Measurements from ENCODE around the gene RGS6.

The RGS6 gene

DNA sequence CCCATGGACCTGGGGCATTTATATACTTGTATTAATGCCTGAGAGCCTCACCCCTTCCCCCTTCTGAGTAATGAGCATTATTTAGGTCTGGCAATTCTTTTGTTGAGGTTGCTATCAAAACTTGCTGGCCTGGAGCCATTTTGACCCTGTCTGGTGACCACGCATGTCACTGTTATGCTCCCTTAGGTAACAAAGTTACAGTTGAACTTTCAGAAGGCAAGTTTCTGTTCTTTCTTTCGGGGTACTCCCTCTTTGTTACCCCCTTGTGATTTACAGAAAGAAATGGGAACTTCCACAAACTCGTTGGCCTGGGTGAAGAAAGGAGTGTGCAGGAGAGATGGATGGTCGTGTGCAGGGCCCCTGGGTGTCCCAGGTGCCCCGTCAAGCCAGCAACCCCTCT, 656.3 kb downstream of the RGS6 start:
- DNase-seq (ENCODE audit: low read depth), result no peak

DNA sequence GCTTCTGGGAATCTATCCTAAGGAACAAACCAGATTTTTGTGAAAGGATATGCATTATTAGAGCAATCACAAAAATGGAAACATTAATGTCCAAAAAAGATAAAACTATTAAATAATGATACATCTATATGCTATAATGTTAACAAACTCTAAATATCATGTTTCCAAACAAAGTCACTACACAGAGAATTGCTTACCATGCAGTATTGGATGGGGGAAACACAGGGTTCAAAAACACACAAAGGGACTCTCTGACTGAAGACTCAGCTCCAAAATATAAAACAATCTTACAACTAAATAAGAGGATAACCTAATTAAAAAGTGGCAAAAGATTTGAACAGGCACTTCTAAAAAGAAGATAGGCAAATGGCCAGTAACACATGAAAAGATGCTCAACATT, 657.4 kb downstream of the RGS6 start:
- no peak for DNase-seq (ENCODE audit: low read depth)

DNA sequence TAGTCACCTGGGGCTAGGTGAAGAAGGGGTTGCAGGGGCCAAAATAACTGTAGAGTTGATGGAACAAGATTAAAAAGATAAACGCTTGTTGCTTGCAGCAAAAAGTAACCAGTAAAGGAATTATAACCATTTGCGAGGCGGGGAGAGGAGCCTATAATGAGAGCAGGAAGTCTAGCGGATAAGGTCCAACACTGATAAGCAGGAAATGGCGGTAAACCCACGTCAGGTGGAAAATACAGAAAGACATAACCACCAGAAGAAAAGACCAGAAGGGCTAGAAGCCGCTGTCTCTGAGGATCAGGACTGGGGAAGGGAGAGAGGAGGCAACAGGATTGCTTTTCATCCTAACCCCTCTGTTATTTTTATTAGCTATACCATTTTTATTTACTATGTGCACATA, 658.3 kb downstream of the RGS6 start:
- no peak for DNase-seq (ENCODE audit: low read depth)

DNA sequence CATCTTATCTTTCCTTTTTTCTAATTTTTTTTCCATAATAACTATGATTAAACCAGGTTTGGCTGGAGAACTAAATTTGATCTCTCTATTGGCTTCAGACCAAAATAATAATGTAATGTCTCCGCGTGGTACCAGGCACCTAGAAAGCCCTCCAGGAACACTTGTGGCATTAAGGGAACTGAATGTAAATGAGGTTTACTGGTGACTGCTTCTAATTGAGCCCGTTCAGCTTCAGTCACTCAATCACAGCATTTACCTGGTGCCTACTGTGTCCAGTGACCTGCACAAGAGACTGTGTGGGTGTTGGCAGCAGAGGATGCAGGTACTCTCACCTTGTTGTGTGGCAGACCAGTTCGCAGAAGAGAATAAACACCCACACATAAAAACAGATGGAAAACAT, 659.2 kb downstream of the RGS6 start:
- no peak for DNase-seq (ENCODE audit: low read depth)

DNA sequence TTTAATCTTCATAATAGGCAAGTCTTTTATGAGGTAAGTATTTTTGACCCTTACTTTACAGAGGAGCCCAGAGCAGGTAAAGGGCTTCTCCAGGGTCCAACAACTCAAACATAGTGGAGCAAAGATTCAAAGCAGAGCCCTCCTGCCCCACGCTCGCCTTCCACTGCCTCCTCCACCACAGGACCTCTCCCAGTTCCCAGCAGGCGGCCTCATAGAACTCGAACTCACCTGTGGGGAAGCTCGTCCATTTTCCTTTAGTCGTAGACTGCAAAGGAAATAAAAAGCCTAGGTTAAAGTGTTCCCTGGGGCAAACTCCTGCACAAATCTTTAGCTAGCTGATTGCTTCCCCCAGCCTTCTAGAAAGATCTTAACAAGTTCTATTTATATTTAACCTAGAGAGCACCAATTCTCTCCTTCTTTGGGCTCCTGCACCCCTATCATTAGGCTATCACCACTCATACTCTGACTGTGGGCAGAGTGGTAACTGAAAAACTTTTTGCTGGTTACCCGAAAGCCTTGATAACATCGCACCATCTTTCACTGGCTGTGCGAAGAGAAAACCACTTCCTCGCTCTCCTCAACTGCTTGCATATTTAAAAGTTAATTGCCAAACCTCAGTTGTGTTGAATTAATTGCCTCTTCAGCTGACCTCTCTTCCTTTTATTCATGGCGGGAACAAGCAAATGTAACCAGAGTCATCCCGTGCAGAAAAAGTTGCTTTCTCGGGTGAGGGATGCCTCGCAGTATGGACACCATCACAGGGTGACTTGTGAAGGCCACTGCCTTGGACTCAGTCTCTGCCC, 662.1 kb downstream of the RGS6 start:
- DNase-seq (ENCODE audit: low read depth), result no peak

DNA sequence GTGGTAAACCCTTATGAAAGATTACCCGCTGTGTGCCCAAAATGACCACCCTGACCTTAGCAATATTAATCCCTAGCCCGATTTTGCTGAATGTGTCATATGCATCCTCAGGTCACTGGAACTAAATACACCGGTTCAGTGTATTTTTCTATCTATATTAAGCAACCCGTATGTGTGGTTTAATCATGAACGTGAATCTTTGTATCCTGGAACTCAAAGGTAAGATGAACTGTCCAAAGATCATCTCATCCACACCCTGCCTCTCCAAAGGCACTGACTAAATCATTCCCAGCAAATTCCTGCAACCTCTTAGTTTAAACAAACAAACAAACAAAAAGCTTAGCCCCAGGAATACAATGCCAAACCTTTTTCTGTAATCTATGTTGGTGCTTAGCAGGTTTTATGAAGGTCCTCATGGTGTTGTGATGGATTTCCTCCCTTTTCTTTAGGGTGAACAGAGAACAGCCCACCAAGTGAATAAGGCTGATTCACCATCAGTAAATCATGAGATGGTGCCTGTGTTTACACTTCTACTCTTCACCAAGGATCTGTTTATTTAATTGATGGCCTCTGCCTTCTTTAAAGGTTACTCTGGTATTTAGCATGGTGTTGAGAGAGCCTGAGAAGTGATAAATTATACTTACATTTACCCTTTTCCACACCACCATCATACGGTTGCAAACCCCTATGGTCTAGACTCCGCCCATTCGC, 663.1 kb downstream of the RGS6 start:
- no peak for DNase-seq (ENCODE audit: low read depth)

DNA sequence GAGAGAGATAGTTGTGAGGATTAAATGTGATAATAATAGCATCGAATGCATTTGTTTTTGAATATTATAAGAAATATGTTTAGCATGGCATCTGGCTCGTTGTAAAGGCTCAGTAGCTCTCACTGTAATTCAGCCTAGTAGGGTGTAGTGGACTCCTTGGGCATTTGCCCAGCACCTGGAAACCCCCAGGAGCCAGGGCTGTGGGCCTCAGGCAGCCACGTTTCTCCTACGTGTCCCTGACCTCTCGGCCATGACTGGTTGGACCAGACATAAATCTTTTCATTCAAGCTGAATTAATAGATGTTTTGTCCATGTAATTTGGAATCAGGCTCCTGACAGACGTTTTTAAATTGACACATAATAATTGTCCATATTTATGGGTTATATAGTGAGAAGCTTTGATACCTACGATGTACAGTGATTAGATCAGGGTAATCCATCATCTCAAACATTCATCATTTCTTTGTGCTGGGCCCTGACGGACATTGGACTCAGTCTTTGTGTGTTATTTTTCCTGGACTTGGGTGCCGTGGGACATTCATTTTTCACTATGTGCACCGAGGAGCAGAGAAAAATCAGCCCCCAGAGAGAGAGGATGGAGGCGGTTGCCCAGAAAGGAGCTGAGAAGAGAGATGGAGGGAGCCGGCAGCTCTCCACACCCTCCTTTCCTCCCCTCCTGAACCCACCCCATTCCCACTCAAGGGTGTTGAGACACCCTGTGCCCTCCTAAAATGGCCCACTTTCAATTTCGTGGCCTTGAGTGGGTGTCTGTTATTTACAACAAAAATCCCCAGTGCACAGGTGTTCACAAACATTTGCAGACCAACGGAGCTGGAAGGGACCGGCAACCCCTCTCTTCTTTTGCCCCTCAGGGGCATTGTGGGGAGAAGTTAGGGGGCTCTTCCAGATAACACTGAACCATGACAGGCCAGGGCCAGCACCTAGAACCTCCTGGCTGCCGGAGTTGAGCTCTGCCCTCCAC, 665.3 kb downstream of the RGS6 start:
- no peak for DNase-seq (ENCODE audit: low read depth)

DNA sequence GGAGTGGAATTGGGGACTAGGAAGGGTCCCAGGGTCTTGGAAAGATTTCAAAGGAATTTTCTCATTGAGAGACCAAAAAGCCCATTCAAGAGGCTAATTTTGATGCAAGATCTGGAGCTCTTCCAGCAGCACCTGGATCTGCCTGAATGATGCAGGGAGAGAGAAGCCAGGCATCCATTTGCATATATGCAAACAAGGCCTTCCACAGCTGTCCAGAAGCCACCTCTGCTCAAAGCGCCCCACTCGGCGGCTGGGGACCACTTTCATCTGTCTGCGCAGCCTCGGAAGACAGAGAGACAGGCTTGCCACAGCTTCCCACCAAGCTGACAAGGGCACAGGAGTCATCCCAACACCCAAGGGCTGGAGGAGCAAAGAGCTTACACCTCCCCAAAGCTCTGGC, 666.1 kb downstream of the RGS6 start:
- DNase-seq (ENCODE audit: low read depth), result no peak

DNA sequence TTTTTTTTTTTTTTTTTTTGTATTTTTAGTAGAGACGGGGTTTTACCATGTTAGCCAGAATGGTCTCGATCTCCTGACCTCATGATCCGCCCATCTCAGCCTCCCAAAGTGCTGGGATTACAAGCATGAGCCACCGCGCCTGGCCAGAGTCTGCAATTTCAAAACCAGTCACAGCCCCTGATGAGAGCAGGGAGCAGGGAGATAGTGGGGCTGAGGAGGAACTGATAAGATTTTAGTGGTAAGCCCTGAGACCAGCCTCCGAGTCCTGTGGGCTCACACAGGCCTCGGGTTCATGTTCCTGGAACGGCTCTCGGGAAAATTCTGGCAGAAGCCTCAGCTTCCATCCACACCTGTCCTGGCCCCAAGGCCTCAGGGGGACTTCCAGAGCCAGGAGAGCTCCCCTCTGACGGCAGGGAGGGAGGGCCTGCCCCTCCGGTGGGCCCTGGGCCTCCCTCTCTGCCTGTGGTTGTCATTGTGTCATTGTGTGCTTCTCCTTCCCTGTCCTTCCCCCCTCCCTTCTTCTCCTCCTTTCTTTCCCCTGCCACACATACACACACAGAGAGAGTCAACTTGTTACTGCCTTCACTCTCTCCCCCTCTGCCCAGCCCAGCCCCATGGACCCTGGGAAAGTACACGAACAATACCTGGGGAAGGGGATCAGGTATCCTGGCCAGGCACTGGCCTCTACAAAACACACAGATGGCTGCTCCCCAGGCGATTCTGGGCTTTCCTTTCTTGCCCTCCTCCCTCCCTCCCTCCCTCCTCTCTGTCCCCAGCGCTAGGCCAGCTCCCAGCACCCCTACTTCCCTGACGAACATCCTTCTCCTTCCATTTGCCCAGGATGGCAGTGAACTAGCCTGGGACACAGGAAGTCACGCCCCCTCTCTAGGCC, 667.6 kb downstream of the RGS6 start:
- no peak for DNase-seq (ENCODE audit: low read depth)

DNA sequence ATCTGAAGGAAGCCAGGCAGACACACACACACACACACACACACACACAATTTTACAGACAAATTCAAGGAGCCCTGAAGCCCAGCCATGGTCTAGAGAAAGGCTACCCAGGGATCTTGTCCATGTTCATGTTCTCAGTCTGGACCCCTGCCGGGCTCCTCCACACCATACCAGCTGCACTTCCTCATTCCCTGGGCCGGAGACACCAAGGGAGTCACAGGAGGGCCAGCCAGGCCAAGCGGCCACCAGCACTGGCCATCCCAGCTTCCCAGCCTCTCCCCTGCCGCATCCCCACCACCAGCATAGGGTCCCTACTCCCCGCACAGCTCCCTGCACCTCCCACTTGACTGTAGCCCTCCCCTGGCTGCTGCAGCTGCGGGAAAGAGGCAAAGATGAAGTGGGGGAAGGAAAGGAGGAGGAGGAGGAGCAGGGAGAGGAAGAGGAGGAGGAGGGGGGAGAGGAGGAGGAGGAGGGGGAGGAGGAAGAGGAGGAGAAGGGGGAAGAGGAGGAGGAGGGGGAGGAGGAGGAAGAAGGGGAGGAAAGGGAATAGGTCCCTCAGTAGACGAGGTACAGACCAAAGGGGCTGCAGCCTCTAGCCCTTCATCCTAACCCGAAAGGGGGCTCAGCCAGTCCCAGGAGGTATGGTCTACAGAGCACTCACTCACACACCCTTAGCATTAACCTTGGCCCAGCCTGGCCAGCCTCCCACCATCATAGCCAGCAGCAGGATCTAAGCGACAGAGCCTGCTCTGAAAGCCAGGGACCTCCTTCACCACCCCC, 668.5 kb downstream of the RGS6 start:
- no peak for DNase-seq (ENCODE audit: low read depth)

DNA sequence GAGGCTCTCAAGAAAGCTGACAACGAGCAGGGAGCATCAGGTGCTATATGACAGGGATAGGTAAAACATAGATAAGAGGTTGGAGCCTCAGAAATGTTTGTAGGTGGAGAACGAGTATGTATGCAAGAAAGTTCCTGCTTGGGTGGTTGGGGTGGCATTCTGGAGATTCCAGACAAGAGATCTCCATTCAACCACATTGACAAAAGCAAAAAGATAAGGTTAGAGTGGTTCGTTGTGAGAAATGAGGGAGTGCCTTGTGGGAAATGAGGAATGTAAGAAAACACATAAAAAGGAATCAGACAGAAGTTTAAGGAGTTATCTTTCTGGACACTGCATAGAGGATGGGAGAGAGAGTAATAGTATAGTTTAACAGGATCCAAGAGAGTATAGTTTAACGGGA, 671.4 kb downstream of the RGS6 start:
- DNase-seq (ENCODE audit: low read depth), result no peak

DNA sequence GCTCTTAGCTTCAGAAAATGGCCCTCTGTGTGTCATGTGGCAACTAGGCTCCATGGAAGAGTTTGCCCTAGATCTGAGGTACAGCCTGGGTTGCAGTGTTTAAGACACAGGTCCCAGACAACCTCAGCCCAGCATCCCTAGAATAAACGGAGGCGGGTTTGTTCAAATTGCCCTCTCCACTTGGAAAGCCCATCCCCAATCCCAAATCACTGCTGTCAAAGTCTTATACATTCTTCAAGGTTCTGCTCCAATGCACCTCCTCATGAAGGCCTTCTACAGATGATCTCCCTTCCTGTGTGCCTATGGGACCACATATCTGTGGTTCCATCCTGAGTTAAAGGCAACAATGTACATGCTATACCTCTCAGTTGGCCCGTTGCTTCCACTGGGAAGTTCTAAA, 671.9 kb downstream of the RGS6 start:
- no peak for DNase-seq (ENCODE audit: low read depth)

DNA sequence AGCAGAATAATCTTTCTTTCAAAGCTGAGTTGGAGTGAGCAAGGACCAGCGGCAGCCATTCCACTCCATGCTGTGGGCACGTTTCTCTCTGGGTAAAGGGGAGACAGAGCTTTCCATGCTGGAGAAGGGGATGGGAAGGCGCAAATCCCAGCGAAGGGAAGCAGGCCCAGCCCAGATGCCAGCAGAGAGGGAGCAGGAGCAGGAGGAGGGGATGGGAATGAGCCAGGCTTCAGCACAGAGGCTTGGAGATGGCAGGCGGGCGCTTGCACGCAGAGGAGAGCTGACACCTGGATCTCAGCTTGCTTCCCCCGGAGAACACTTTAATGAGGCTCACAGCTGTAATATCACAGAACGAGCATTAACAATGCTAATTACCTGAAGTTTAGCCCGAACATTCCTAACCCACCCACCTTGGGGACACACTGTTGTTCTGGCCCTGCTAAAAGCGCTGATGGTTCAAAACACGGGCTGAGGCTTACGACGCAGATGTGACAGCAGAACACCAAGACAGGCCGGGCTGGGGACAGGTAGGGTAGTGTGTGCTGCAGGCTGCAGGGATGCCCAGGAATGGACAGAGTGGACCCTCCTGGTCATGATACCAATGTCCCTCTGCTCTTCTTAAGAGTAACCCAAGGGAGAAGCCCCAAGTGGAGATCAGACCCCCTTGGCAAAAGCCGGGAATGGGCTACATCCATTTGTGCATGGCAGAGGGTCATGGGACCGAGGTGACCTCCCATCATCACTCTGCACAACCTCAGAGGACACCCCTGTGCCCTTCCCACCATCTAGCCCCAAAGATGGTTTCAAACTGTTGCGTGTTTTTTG, 673.1 kb downstream of the RGS6 start:
- DNase-seq (ENCODE audit: low read depth), result no peak

DNA sequence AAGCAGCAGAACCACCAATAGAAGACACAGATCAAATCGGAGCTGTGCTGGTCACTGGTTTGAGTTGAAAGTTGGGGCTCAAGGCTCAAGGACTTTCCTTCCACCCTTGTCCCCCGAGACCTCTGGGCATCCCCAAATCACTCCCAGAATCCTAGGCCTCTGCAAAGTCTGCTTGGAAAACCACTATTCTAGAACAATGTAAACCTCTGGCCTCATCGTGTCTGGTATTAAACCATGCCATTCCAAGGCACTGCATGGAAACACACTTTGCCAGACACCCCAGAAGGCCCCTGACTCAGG, 673.6 kb downstream of the RGS6 start:
- DNase-seq (ENCODE audit: low read depth), result no peak

DNA sequence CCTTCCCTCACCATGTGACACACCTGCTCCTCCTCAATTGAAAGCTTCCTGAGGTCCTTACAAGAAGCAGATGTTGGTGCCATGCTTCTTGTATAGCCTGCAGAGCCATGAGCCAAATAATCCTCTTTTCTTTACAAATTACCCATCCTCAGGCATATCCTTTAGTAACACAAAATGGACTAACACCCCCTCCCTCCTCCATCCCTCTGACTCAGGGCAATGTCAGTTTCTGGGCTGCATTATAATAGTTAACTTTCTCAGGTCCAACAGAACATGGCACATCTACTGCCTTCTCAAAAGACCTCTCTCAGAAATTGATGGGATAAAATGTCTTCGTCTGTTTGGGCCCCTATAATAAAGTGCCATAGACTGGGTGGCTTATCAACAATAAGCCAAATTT, 674.6 kb downstream of the RGS6 start:
- DNase-seq (ENCODE audit: low read depth), result no peak

DNA sequence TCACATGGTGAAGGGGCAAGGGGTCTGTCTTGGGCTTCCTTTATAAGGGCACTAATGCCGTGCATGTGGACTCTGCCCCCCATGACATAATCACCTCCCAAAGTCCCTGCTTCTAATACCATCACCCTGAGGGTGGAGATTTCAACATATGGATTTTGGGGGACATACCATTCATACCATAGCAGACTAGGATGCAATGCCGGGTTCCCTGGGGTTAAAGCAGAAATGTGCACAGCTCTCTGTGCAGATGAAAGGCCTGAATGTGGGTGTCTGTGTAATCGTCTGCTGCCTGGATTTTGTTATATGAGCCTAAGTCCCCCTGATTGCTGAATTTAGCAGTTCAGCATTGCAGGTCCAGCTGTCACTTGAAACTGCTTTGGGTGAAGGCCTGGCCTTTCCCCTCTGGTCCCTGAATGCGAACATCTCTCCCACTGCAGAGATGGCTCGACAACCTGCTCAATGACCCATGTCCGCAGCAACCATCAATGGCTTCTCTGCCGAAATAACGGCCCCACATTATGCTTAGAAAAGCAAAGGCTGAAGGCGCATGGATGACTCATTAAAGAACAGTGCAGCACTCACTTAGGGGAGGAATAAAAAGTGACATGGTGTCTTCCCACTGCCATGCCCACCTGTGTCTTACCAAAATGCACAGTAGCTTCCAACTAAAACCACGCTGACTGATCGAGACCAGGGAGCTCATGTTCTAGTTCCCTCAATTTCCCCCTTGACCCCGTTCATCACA, 675.3 kb downstream of the RGS6 start:
- no peak for DNase-seq (ENCODE audit: low read depth)

DNA sequence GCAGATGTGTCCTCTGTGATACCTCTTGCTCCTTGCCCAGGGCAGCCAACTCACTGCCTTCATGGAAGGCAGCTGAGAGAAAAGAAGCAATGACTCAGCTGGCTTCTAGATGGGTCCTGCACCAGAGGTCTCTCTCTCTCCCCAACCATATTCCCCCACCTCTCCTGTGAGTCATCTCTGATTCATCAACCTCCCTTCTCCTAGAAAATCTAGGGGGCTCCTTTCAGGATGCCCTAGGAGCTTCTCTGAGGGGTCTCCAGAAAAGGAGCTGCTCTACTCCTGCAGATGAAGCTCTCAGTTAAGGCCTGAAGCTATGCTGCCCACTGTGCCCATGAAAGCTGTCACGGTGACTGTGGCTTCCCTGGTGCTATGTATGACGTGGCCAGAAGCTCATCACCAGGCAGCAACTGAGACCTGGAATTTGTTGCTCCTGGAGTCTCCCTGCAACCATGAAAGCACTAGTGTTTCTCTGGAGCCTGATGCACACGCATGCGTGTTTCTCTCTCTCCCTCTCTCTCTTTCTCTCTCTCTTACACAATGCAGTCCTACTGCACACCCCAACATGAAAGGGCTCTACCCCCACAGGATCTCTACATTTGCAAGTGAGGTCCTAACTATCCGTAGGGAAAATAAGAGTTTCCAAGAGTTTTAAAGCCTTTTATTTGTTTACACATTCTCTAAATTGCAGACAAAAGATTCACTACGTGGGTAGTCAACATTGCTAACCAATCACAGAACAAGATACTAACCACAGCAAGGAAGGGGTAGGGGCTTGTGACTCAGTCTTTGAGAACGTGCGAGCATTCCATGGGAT, 676.4 kb downstream of the RGS6 start:
- peak; percentile 83 for DNase-seq (ENCODE audit: low read depth)

DNA sequence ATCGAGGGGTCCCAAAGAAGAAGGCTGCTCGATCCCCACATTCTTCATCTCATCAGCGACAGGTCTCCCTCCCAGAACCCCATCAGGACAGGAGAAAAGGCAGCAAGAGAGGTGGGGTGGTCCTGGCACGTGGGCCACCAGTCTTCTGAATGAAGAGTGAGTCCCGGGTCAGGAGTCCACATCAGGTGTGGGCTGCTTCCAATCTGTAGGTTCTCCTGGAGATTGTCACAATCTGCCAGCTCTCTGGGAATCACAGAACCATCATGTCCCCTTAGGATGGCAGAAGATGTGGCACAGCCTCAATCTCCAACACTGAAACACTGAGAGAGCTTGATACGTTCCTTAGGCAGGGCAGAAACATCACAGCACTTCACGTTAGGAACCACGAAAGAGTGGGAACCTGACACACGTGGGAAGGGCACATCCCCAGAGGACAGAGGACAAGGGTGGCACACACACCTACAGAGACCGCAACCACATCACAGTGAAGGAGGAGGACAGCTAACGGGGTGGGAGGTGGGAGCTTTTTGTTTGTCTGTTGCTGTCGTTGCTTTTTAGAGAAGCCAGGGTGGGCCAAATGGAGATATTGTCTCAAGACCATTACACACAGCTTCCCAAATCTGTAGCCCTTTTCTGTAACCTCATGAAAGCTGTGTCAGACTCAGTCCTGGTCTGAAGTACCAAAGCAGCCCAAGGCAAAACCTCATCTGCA, 677.1 kb downstream of the RGS6 start:
- DNase-seq (ENCODE audit: low read depth), result no peak

All from stromal cell of bone marrow (primary cell).